Activated naive CD8-positive, alpha-beta T cell treated with anti-CD3 and anti-CD28 coated beads, Interleukin-2, amount 50 U/mL, for 16 hours (primary cell): ENCODE results near the gene STK24.

Source experiments
- DNase-seq: peaks from one replicate; pipeline ENCODE4 v3.0.0-alpha.2; 2020; ENCODE audit warnings: low read depth, low spot score

Gene STK24

GRCh38 chr13:98451676-98452470, 125.0 kb downstream of the STK24 start:
- DNase-seq, result no peak

- DNase-seq, result no peak
These were observed 126.3 kb downstream of the STK24 start for GRCh38 chr13:98450539-98451111.

GRCh38 chr13:98450026-98450425, 126.9 kb downstream of the STK24 start:
- DNase-seq, result no peak

GRCh38 chr13:98449273-98449672, 127.6 kb downstream of the STK24 start:
- no peak for DNase-seq

GRCh38 chr13:98448642-98448928, 128.3 kb downstream of the STK24 start:
- DNase-seq, result no peak

- DNase-seq, result no peak
These were observed 128.8 kb downstream of the STK24 start for GRCh38 chr13:98447881-98448641.

- DNase-seq, result no peak
These were observed 129.8 kb downstream of the STK24 start for GRCh38 chr13:98447130-98447529.

- no peak for DNase-seq
These were observed 130.7 kb downstream of the STK24 start for GRCh38 chr13:98446234-98446621.

GRCh38 chr13:98445340-98446233, 131.3 kb downstream of the STK24 start:
- peak; percentile 56 for DNase-seq

GRCh38 chr13:98444381-98444780, 132.5 kb downstream of the STK24 start:
- no peak for DNase-seq

GRCh38 chr13:98443800-98444325, 133.0 kb downstream of the STK24 start:
- DNase-seq, result no peak

GRCh38 chr13:98443329-98443728, 133.6 kb downstream of the STK24 start:
- DNase-seq, result no peak

- DNase-seq, result no peak
These were observed 134.3 kb downstream of the STK24 start for GRCh38 chr13:98442391-98443230.

- no peak for DNase-seq
These were observed 135.7 kb downstream of the STK24 start for GRCh38 chr13:98441056-98441676.

- DNase-seq, result no peak
These were observed 136.4 kb downstream of the STK24 start for GRCh38 chr13:98440390-98441055.

GRCh38 chr13:98439896-98440295, 137.0 kb downstream of the STK24 start:
- no peak for DNase-seq

GRCh38 chr13:98439126-98439828, 137.6 kb downstream of the STK24 start:
- no peak for DNase-seq

GRCh38 chr13:98438246-98439125, 138.4 kb downstream of the STK24 start:
- no peak for DNase-seq
